Measurements from ENCODE around the gene GFOD2.

- TF ChIP-seq RARB (CRISPR knock-in tag; IDR thresholded peaks at IDR 0.05) (no peak), OSR1 (CRISPR knock-in tag; IDR thresholded peaks at IDR 0.05) (no peak), POU6F1 (CRISPR knock-in tag; IDR thresholded peaks at IDR 0.05; ENCODE audit: borderline replicate concordance, low read depth) (no peak), ZNF8 (CRISPR knock-in tag; IDR thresholded peaks at IDR 0.05) (no peak), ZFP3 (CRISPR knock-in tag; IDR thresholded peaks at IDR 0.05) (no peak), ARNTL (CRISPR knock-in tag; IDR thresholded peaks at IDR 0.05; ENCODE audit: borderline replicate concordance, low read depth) (no peak), SNAI2 (CRISPR knock-in tag; IDR thresholded peaks at IDR 0.05) (no peak)
Measured at GRCh38 chr16:67665598-67665997, 53.5 kb downstream of the GFOD2 start.

All from SK-N-SH treated with all-trans-retinoic acid at 6 μM for 48 hours (cell line).